ENCODE results near the gene UBE2H.

DNA sequence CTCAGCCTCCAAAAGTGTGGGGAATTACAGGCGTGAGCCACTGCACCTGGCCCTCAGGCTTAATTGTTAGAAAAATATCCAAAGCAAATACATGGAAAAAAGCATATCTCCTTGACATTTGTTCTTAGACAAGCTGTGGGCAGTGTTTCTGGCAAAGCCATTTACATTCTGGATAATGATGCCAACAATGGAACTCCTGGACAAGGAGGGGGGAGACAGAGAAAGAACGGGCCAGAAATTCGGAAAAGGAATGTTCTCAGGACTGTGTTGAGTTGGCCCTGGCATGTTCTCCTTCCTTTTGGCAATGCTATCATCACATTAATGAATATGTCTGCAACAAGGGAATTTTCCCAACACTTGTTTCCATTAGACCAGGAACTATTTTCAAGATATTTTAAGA lies 88.7 kb downstream of the UBE2H start:
- no peak for TF ChIP-seq CTCF (IDR thresholded peaks at IDR 0.05; ENCODE audit: low read depth, low read length)
- no peak for TF ChIP-seq MYC (IDR thresholded peaks at IDR 0.05; ENCODE audit: low read depth, low read length)
- TF ChIP-seq POLR2A (IDR thresholded peaks at IDR 0.05; ENCODE audit: extremely low read depth, insufficient read length), result no peak
- no peak for TF ChIP-seq MAX (IDR thresholded peaks at IDR 0.05; ENCODE audit: low read depth, low read length)

Measured in NB4 (cell line).